Suprapubic skin (tissue), 3 donors: ENCODE results near the gene PARG.
"Not testable (repeated sequence)": the region's sequence is repeated elsewhere in the genome, so short reads cannot be mapped to it uniquely, and the experiment has no call there.

Experiments used
- POLR2A ChIP-seq, 2 donors: fragments of 450-650 bp; IDR thresholded peaks; one replicate each; pipeline ENCODE4 v1.6.1; 2017; ENCODE audit warnings: antibody characterized with exemption in 2 of 2, mild to moderate bottlenecking in 2 of 2, moderate library complexity in 2 of 2
- TF ChIP-seq, protein P1 (sequence below), 2 donors: fragments of 200-600 bp in 1 of 2; fragments of 450-650 bp in 1 of 2; sonication (generic) in 1 of 2; IDR thresholded peaks; one replicate each; pipeline ENCODE4 v1.5.1; 2016 to 2019; ENCODE audit warnings: antibody characterized with exemption in 2 of 2, mild to moderate bottlenecking in 1 of 2, moderate library complexity in 1 of 2

DNA sequence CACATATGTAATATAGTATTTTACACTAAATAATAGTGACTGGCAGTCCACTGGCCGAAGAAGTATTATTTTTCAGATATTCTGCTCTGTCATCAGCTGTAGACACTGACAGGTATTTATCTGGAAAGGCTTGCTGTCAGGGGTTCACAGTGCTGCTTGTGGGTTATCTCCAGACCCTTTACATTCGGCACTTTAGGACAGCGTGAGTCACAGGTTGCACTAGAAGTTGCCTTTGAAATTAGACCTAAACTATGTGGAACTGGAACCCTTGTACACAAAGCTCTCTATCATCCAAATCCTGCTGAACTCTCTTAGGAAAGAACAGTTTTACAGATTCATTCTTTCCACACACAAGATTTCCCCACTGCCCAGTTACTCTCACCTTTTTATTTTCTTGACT, 30.3 kb upstream of the PARG start:
- TF ChIP-seq, protein P1, sequence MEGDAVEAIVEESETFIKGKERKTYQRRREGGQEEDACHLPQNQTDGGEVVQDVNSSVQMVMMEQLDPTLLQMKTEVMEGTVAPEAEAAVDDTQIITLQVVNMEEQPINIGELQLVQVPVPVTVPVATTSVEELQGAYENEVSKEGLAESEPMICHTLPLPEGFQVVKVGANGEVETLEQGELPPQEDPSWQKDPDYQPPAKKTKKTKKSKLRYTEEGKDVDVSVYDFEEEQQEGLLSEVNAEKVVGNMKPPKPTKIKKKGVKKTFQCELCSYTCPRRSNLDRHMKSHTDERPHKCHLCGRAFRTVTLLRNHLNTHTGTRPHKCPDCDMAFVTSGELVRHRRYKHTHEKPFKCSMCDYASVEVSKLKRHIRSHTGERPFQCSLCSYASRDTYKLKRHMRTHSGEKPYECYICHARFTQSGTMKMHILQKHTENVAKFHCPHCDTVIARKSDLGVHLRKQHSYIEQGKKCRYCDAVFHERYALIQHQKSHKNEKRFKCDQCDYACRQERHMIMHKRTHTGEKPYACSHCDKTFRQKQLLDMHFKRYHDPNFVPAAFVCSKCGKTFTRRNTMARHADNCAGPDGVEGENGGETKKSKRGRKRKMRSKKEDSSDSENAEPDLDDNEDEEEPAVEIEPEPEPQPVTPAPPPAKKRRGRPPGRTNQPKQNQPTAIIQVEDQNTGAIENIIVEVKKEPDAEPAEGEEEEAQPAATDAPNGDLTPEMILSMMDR (IDR thresholded peaks at IDR 0.05): not testable (repeated sequence)
- TF ChIP-seq POLR2A (IDR thresholded peaks at IDR 0.05): not testable (repeated sequence)
